GM12865 (cell line): ENCODE measurements around the gene SPATA1.

Source experiments
- DNase-seq: peaks from one replicate; pipeline ENCODE4 v3.0.0; 2010; ENCODE audit warnings: low read depth
- H3K4me3 ChIP-seq: 2 replicates; pipeline ENCODE4 v1.5.1; 2011; ENCODE audit warnings: mild to moderate bottlenecking, low read depth, low read length, control low read depth
- CTCF ChIP-seq: IDR thresholded peaks from 2 replicates; pipeline ENCODE4 v1.5.1; 2011; ENCODE audit warnings: low read length, control low read depth, low read depth, inconsistent platforms; ENCODE audit not compliant: insufficient read depth; ENCODE audit errors: missing control alignments

The SPATA1 gene

GRCh38 chr1:84480650-84481049, 25.5 kb upstream of the SPATA1 start:
- TF ChIP-seq CTCF = no peak
- peak overlapping the region; percentile 100 for H3K4me3 ChIP-seq
- DNase-seq = peak; percentile 40

GRCh38 chr1:84481317-84481716, 24.9 kb upstream of the SPATA1 start:
- no peak for DNase-seq
- no peak overlapping the region for H3K4me3 ChIP-seq
- TF ChIP-seq CTCF = no peak

- no peak overlapping the region for H3K4me3 ChIP-seq
- DNase-seq = no peak
- no peak for TF ChIP-seq CTCF
These were observed 18.1 kb upstream of the SPATA1 start for GRCh38 chr1:84488107-84488506.

GRCh38 chr1:84489766-84490165, 16.4 kb upstream of the SPATA1 start:
- TF ChIP-seq CTCF = no peak
- DNase-seq = no peak
- H3K4me3 ChIP-seq = no peak overlapping the region

GRCh38 chr1:84492726-84493125, 13.5 kb upstream of the SPATA1 start:
- no peak overlapping the region for H3K4me3 ChIP-seq
- DNase-seq = no peak
- no peak for TF ChIP-seq CTCF

- TF ChIP-seq CTCF = no peak
- no peak for DNase-seq
- no peak overlapping the region for H3K4me3 ChIP-seq
These were observed 12.4 kb upstream of the SPATA1 start for GRCh38 chr1:84493747-84494146.

GRCh38 chr1:84496498-84496897, 9.7 kb upstream of the SPATA1 start:
- no peak for TF ChIP-seq CTCF

More at GRCh38 chr1:84496498-84496897, 9.7 kb upstream of the SPATA1 start:
- H3K4me3 ChIP-seq = no peak overlapping the region
- DNase-seq = no peak
